ENCODE measurements around the gene EXOC3L1.

DNA sequence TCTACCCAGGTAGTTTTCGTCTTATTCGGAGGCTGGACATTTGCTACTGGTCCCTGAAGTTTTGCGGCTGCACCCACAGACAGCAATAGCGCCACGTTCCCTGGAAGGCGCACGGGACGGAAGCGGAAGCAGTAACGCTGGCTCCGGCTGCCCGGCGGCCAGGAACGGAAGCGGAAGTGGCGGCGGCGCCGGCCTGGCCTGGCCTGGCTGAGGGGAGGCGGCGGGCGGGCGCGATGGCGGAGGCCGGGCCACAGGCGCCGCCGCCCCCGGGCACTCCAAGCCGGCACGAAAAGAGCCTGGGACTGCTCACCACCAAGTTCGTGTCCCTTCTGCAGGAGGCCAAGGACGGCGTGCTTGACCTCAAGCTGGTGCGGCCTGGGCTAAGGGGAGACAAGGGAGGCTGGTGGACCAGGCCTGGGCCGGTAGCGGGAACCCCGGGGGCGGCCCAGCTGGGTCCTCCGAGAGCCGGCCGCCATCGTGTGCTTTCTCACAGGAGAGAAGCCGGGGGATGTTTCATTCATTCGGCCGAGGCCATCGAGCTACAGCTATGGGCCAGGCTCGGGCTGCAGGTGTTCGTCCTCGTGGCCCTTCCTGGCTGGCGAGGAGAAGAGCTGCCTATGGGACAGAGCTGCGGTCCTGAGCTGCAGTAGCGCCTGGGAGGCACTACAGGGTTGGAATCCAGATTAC lies 2.2 kb upstream of the EXOC3L1 start, which contains the start of gene E2F4:
- peak in 1 of 3 experiments; percentile 19 for TF ChIP-seq CTCF (IDR thresholded peaks at IDR 0.05)
- TF ChIP-seq POLR2A (IDR thresholded peaks at IDR 0.05) = peak in 1 of 2 donors; percentile 57

Data from vagina (tissue), 2 donors.